Esophagus (tissue), 2 donors: ENCODE measurements around the gene TRIM45. TPM values are rescaled to one million over a fixed set of nuclear protein-coding genes. Genes with fewer than 3 reads are reported as not detected.
"Not testable (repeated sequence)": the region's sequence is repeated elsewhere in the genome, so short reads cannot be mapped to it uniquely, and the experiment has no call there.

Source experiments
- H3K27ac ChIP-seq, 2 donors: one replicate each; pipeline ENCODE4 v1.5.1; 2013; ENCODE audit warnings: low read depth in 2 of 2, mild to moderate bottlenecking in 2 of 2, inconsistent platforms in 1 of 2, low read length in 1 of 2, moderate library complexity in 1 of 2
- H3K27me3 ChIP-seq, 2 donors: one replicate each; pipeline ENCODE4 v1.6.1; 2013; ENCODE audit warnings: low read length in 2 of 2, control low read depth in 1 of 2, mild to moderate bottlenecking in 1 of 2; ENCODE audit not compliant: insufficient read depth in 2 of 2, control insufficient read depth in 1 of 2
- H3K36me3 ChIP-seq, 2 donors: one replicate each; pipeline ENCODE4 v1.6.1; 2013; ENCODE audit warnings: low read length in 1 of 2; ENCODE audit not compliant: control insufficient read depth in 2 of 2, insufficient read depth in 2 of 2
- H3K4me1 ChIP-seq, 2 donors: one replicate each; pipeline ENCODE4 v1.6.1; 2013; ENCODE audit warnings: low read length in 1 of 2; ENCODE audit not compliant: control insufficient read depth in 2 of 2, insufficient read depth in 2 of 2
- H3K4me3 ChIP-seq, 2 donors: one replicate each; pipeline ENCODE4 v1.5.1; 2013; ENCODE audit warnings: low read length in 2 of 2, mild to moderate bottlenecking in 2 of 2, low read depth in 1 of 2, moderate library complexity in 1 of 2
- H3K9me3 ChIP-seq, 2 donors: one replicate each; pipeline ENCODE4 v1.6.1; 2013; ENCODE audit warnings: mild to moderate bottlenecking in 2 of 2, low read depth in 1 of 2, low read length in 1 of 2, moderate library complexity in 1 of 2; ENCODE audit not compliant: control insufficient read depth in 2 of 2, insufficient read depth in 1 of 2
- WGBS, 2 donors: extraction: QIAGEN DNeasy Blood & Tissue Kit; methylation state at CpG; one replicate each; pipeline ENCODE4 v1.1.7; 2013; 5-methylcytosine and 5-hydroxymethylcytosine counted together
- polyA plus RNA-seq, 2 donors: library from polyadenylated mRNA; stranded (reverse); fragments of 200-250 nt; gene quantifications; one replicate each; pipeline ENCODE4 v1.2.3, GENCODE V29; 2013
- donor health status: healthy with polysubstance abuse.
- donor health status: Bipolar disorder and iron deficiency.

Gene TRIM45
- polyA plus RNA-seq = 1 to 10 TPM; 1.2 to 3.0 TPM

GRCh38 chr1:117121589-117122329, at the start of gene TRIM45:
TRIM45 (minus strand) TSS chr1:117121749; CDS start chr1:117121201, 548 bp downstream.
- H3K4me1 ChIP-seq = peaks cover 0 to 9% of the 10 kb centered on the region in 2 donors
- H3K27me3 ChIP-seq = no peaks in the 10 kb centered on the region
- peak within 1 kb of the TSS; percentile 55 to 76 for H3K4me3 ChIP-seq
- 0 to 1% methylated on average over 60 to 71 of the region's 71 CpGs for WGBS, 2 donors
- H3K36me3 ChIP-seq = no peaks in the 10 kb centered on the region
- no peaks in the 10 kb centered on the region for H3K9me3 ChIP-seq
- H3K27ac ChIP-seq = peak within 1 kb of the TSS; percentile 79 to 88

DNA sequence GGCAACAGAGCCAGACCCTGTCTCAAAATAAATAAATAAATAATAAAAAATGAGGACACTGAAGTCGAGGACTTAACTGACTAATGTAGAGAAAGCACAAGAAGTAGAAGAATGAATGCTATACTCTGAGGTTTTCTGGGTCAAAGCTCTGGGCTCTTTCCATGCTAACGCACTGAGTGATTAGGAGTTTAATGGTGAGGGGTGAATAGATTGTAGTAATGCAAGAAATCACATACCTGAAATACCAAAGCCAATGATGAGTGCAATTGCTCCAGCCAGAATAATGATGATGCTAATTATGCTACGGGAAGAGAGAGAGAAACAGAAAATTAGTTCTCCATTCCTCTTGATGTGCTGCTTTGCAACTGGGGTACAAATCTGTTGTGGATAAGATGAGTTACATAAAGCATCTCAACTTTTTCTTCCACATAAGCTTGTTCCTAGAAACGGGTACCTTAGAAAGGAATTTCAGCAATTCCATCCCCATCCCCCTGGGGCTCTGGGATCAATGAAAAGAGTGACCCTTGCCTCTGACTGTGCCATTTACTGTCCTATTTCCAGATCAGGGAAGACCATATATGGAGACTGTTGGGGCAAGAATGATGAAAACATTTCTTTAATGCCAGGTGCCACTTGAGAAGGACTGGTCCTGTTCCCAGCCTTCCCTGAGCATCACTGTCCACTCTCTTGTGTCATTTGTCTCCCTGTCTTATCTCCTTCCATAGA, 48.5 kb upstream of the TRIM45 start:
- no peak overlapping the region for H3K4me3 ChIP-seq

GRCh38 chr1:117167402-117167801, 45.9 kb upstream of the TRIM45 start:
- H3K9me3 ChIP-seq = no peaks in the 10 kb centered on the region
- no peaks in the 10 kb centered on the region for H3K36me3 ChIP-seq
- H3K27me3 ChIP-seq = no peaks in the 10 kb centered on the region
- H3K4me3 ChIP-seq = no peak overlapping the region
- H3K4me1 ChIP-seq = no peaks in the 10 kb centered on the region
- no peak overlapping the region for H3K27ac ChIP-seq

More for the DNA sequence above, 48.5 kb upstream of the TRIM45 start:
- Histone ChIP-seq H3K27ac (no peak overlapping the region), H3K4me1 (no peaks in the 10 kb centered on the region), H3K9me3 (no peaks in the 10 kb centered on the region), H3K27me3 (no peaks in the 10 kb centered on the region), H3K36me3 (no peaks in the 10 kb centered on the region)
- 68 to 74% methylated on average over 4 of the region's 4 CpGs for WGBS, 2 donors

- Histone ChIP-seq H3K27me3 (no peaks in the 10 kb centered on the region), H3K27ac (no peak overlapping the region), H3K4me3 (no peak overlapping the region), H3K4me1 (no peaks in the 10 kb centered on the region), H3K36me3 (no peaks in the 10 kb centered on the region), H3K9me3 (no peaks in the 10 kb centered on the region)
- WGBS, 2 donors = 88 to 92% methylated on average over 2 of the region's 2 CpGs
Measured at GRCh38 chr1:117166076-117166475, 44.5 kb upstream of the TRIM45 start.

DNA sequence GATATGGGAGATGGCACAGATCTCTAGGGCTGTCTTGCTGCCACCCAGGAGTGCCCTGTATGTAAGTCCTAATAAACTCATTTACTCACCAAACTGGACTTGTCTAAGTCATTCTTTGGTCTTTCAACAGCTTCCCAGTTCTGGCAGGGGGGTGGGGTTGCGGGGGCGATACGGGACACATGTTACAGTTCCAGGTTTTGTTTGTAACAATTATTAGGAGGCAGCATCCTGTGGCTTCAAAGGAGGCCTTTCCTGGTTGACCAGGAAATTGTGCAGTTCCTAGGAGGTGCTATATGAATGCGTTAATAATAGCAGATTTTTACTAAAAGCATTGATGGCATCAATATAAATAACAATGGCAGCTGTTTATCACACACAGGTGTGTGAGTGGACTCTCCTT, 42.7 kb upstream of the TRIM45 start:
- 70 to 79% methylated on average over 4 of the region's 4 CpGs for WGBS, 2 donors
- H3K4me1 ChIP-seq = no peaks in the 10 kb centered on the region
- no peak overlapping the region for H3K27ac ChIP-seq

GRCh38 chr1:117162816-117163215, 41.3 kb upstream of the TRIM45 start:
- 84 to 85% methylated on average over 6 of the region's 6 CpGs for WGBS, 2 donors
- no peaks in the 10 kb centered on the region for H3K36me3 ChIP-seq
- H3K27me3 ChIP-seq = no peaks in the 10 kb centered on the region
- no peak overlapping the region for H3K27ac ChIP-seq
- no peaks in the 10 kb centered on the region for H3K4me1 ChIP-seq
- H3K9me3 ChIP-seq = no peaks in the 10 kb centered on the region
- H3K4me3 ChIP-seq = no peak overlapping the region

More for the DNA sequence above, 42.7 kb upstream of the TRIM45 start:
- no peaks in the 10 kb centered on the region for H3K27me3 ChIP-seq
- no peak overlapping the region for H3K4me3 ChIP-seq
- H3K9me3 ChIP-seq = no peaks in the 10 kb centered on the region
- no peaks in the 10 kb centered on the region for H3K36me3 ChIP-seq

GRCh38 chr1:117161887-117162286, 40.3 kb upstream of the TRIM45 start:
- Histone ChIP-seq H3K9me3 (no peaks in the 10 kb centered on the region), H3K27me3 (no peaks in the 10 kb centered on the region), H3K4me3 (no peak overlapping the region), H3K4me1 (no peaks in the 10 kb centered on the region), H3K27ac (no peak overlapping the region), H3K36me3 (no peaks in the 10 kb centered on the region)
- WGBS, 2 donors = 38 to 64% methylated on average over 1 of the region's 1 CpG

GRCh38 chr1:117151305-117151704, 29.8 kb upstream of the TRIM45 start:
- H3K4me3 ChIP-seq = not testable (repeated sequence)

GRCh38 chr1:117150316-117150715, 28.8 kb upstream of the TRIM45 start:
- 76 to 79% methylated on average over 2 of the region's 2 CpGs for WGBS, 2 donors
- peaks cover 0 to 2% of the 10 kb centered on the region in 2 donors for H3K27me3 ChIP-seq
- H3K27ac ChIP-seq = no peak overlapping the region
- H3K36me3 ChIP-seq = no peaks in the 10 kb centered on the region
- no peaks in the 10 kb centered on the region for H3K4me1 ChIP-seq
- H3K9me3 ChIP-seq = no peaks in the 10 kb centered on the region
- no peak overlapping the region for H3K4me3 ChIP-seq

More at GRCh38 chr1:117151305-117151704, 29.8 kb upstream of the TRIM45 start:
- H3K27ac ChIP-seq, H3K9me3 ChIP-seq, H3K4me1 ChIP-seq, H3K27me3 ChIP-seq, H3K36me3 ChIP-seq: not testable (repeated sequence)
- 86 to 88% methylated on average over 5 of the region's 5 CpGs for WGBS, 2 donors
